BE2C (cell line): Measurements from ENCODE around the gene PCDHGB2.

Experiments used
- DNase-seq: peaks from one replicate; pipeline ENCODE4 v3.0.0-alpha.2; 2020
- H3K27me3 ChIP-seq: fragments of 250-450 bp; sonication (Bioruptor Pico); 2 replicates; pipeline ENCODE4 v1.5.1; 2020; ENCODE audit warnings: mild to moderate bottlenecking
- H3K36me3 ChIP-seq: fragments of 250-450 bp; sonication (Bioruptor Pico); 2 replicates; pipeline ENCODE4 v1.5.1; 2020; ENCODE audit warnings: mild to moderate bottlenecking
- H3K4me1 ChIP-seq: fragments of 250-450 bp; sonication (Bioruptor Pico); 2 replicates; pipeline ENCODE4 v1.5.1; 2020
- H3K4me3 ChIP-seq: 2 replicates; pipeline ENCODE4 v1.5.1; 2011; ENCODE audit warnings: low read depth, low read length
- H3K9me3 ChIP-seq: fragments of 250-450 bp; sonication (Bioruptor Pico); 2 replicates; pipeline ENCODE4 v1.5.1; 2020
- CTCF ChIP-seq: IDR thresholded peaks from 2 replicates; pipeline ENCODE4 v1.5.1; 2012; ENCODE audit warnings: mild to moderate bottlenecking, low read depth, low read length

Gene PCDHGB2

GRCh38 chr5:141409598-141410306, 50.0 kb downstream of the PCDHGB2 start:
- no peaks in the 10 kb centered on the region for H3K36me3 ChIP-seq
- DNase-seq: no peak
- no peak overlapping the region for H3K4me3 ChIP-seq
- H3K9me3 ChIP-seq: no peaks in the 10 kb centered on the region; the same call in none of the 2 replicates
- no peak for TF ChIP-seq CTCF
- H3K4me1 ChIP-seq: no peaks in the 10 kb centered on the region
- H3K27me3 ChIP-seq: no peaks in the 10 kb centered on the region

DNA sequence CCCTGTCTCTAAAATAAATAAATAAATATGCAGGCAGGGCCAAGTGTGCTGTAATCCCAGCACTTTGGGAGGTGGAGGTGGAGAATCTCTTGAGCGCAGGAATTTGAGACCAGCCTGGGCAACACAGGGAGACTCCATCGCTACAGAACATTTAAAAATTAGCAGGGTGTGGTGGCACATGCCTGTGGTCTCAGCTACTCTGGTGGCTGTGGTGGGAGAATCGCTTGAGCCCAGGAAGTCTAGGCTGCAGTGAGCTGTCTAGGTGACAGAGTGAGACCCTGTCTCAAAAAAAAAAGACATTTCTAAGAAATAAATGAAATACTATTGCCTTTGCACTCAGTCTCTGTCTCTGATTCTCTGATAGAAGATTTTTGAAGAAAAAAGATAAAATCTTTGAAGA, 51.8 kb downstream of the PCDHGB2 start:
- TF ChIP-seq CTCF: no peak
- H3K27me3 ChIP-seq: no peaks in the 10 kb centered on the region
- no peaks in the 10 kb centered on the region for H3K36me3 ChIP-seq
- DNase-seq: no peak
- no peaks in the 10 kb centered on the region for H3K9me3 ChIP-seq
- H3K4me3 ChIP-seq: no peak overlapping the region
- H3K4me1 ChIP-seq: no peaks in the 10 kb centered on the region
